WTC11 (cell line): ENCODE results near the gene PKN3. TPM values are rescaled to one million over a fixed set of nuclear protein-coding genes. Genes with fewer than 3 reads are reported as not detected.

ENCODE experiments used
- ATAC-seq: fragments of 200-7000 bp; cut with Tn5 transposase; 2 replicates; pipeline ENCODE4 v1.10.0; 2021; ENCODE audit warnings: mild to moderate bottlenecking, moderate library complexity
- CTCF ChIA-PET: fragments of 300-600 bp; sonication (Branson Sonifier 250); formaldehyde crosslinking; loops from one replicate; lab custom pipeline; 2021; ENCODE audit warnings: antibody characterized with exemption; lab: Charles Lee
- POLR2A ChIA-PET: fragments of 350-600 bp; sonication (Branson Sonifier 250); formaldehyde crosslinking; loops from one replicate; lab custom pipeline; 2021; ENCODE audit warnings: antibody characterized with exemption; lab: Charles Lee
- DNase-seq: peaks from one replicate; pipeline ENCODE4 v3.0.0; 2021; ENCODE audit warnings: low spot score
- H3K27ac Mint-ChIP-seq: 2 replicates; pipeline ENCODE4 v1.8.0; 2021; ENCODE audit warnings: mixed read lengths
- H3K27me3 Mint-ChIP-seq: 2 replicates; pipeline ENCODE4 v1.8.0; 2021; ENCODE audit warnings: low read depth, mild to moderate bottlenecking, moderate library complexity, mixed read lengths
- H3K36me3 Mint-ChIP-seq: 2 replicates; pipeline ENCODE4 v1.8.0; 2021; ENCODE audit warnings: mixed read lengths
- H3K4me1 Mint-ChIP-seq: 2 replicates; pipeline ENCODE4 v1.8.0; 2022; ENCODE audit warnings: mixed read lengths
- H3K4me3 Mint-ChIP-seq: 2 replicates; pipeline ENCODE4 v1.8.0; 2021; ENCODE audit warnings: mild to moderate bottlenecking, moderate library complexity, mixed read lengths
- H3K9me3 Mint-ChIP-seq: 2 replicates; pipeline ENCODE4 v1.8.0; 2021; ENCODE audit warnings: mixed read lengths
- ATF3 ChIP-seq: sonication (generic); formaldehyde crosslinking; conservative IDR thresholded peaks from 2 replicates; pipeline ENCODE4 v1.8.1; 2022; ENCODE audit warnings: mild to moderate bottlenecking, missing genetic modification reagents
- CBFB ChIP-seq: sonication (generic); formaldehyde crosslinking; IDR thresholded peaks from 2 replicates; pipeline ENCODE4 v1.8.1; 2022; ENCODE audit warnings: mild to moderate bottlenecking, low read depth, missing genetic modification reagents
- CDX4 ChIP-seq: fragments of 250-450 bp; sonication (Bioruptor Pico); IDR thresholded peaks from 2 replicates; pipeline ENCODE4 v1.9.0; 2021; ENCODE audit warnings: moderate library complexity, mild to moderate bottlenecking, inconsistent platforms, borderline replicate concordance
- CREM ChIP-seq: sonication (generic); formaldehyde crosslinking; IDR thresholded peaks from 2 replicates; pipeline ENCODE4 v1.8.1; 2022; ENCODE audit warnings: mild to moderate bottlenecking, missing genetic modification reagents, moderate library complexity
- E2F5 ChIP-seq: sonication (generic); formaldehyde crosslinking; IDR thresholded peaks from 2 replicates; pipeline ENCODE4 v1.8.1; 2022; ENCODE audit warnings: mild to moderate bottlenecking, moderate library complexity, missing genetic modification reagents
- ELF4 ChIP-seq: sonication (generic); formaldehyde crosslinking; IDR thresholded peaks from 2 replicates; pipeline ENCODE4 v1.8.1; 2022; ENCODE audit warnings: low read depth, mild to moderate bottlenecking, moderate library complexity, missing genetic modification reagents
- EMX1 ChIP-seq: fragments of 250-450 bp; sonication (Bioruptor Pico); IDR thresholded peaks from 2 replicates; pipeline ENCODE4 v1.8.0; 2021; ENCODE audit warnings: mild to moderate bottlenecking
- ERG ChIP-seq: fragments of 250-450 bp; sonication (Bioruptor Pico); IDR thresholded peaks from 2 replicates; pipeline ENCODE4 v1.8.0; 2021; ENCODE audit warnings: mild to moderate bottlenecking
- ETV6 ChIP-seq: sonication (generic); formaldehyde crosslinking; IDR thresholded peaks from 2 replicates; pipeline ENCODE4 v1.8.1; 2022; ENCODE audit warnings: mild to moderate bottlenecking, missing genetic modification reagents
- GABPB1 ChIP-seq: sonication (generic); formaldehyde crosslinking; IDR thresholded peaks from 2 replicates; pipeline ENCODE4 v1.8.1; 2023; ENCODE audit warnings: mild to moderate bottlenecking, missing genetic modification reagents
- IRF1 ChIP-seq: sonication (generic); formaldehyde crosslinking; IDR thresholded peaks from 2 replicates; pipeline ENCODE4 v1.8.0; 2023; ENCODE audit warnings: missing genetic modification reagents
- IRF2 ChIP-seq: sonication (generic); formaldehyde crosslinking; IDR thresholded peaks from 2 replicates; pipeline ENCODE4 v1.8.0; 2022; ENCODE audit warnings: low read depth, missing genetic modification reagents, borderline replicate concordance
- JUN ChIP-seq: sonication (generic); formaldehyde crosslinking; IDR thresholded peaks from 2 replicates; pipeline ENCODE4 v1.8.0; 2023; ENCODE audit warnings: mild to moderate bottlenecking, missing genetic modification reagents
- NFYB ChIP-seq: sonication (generic); formaldehyde crosslinking; conservative IDR thresholded peaks from 2 replicates; pipeline ENCODE4 v1.8.0; 2022; ENCODE audit warnings: low read depth, missing genetic modification reagents
- PRRX2 ChIP-seq: fragments of 250-450 bp; sonication (Bioruptor Pico); IDR thresholded peaks from 2 replicates; pipeline ENCODE4 v1.8.0; 2021; ENCODE audit warnings: mild to moderate bottlenecking
- RORB ChIP-seq: fragments of 250-450 bp; sonication (Bioruptor Pico); IDR thresholded peaks from 2 replicates; pipeline ENCODE4 v1.9.0; 2021; ENCODE audit warnings: mild to moderate bottlenecking
- SMAD3 ChIP-seq: sonication (generic); formaldehyde crosslinking; IDR thresholded peaks from 2 replicates; pipeline ENCODE4 v1.8.0; 2022; ENCODE audit warnings: missing genetic modification reagents, mild to moderate bottlenecking, borderline replicate concordance
- SMAD4 ChIP-seq: sonication (generic); formaldehyde crosslinking; IDR thresholded peaks from 2 replicates; pipeline ENCODE4 v1.8.0; 2022; ENCODE audit warnings: mild to moderate bottlenecking, missing genetic modification reagents
- SOX15 ChIP-seq: fragments of 250-450 bp; sonication (Bioruptor Pico); IDR thresholded peaks from 2 replicates; pipeline ENCODE4 v1.9.0; 2021; ENCODE audit warnings: mild to moderate bottlenecking
- TEAD4 ChIP-seq: sonication (generic); formaldehyde crosslinking; IDR thresholded peaks from 2 replicates; pipeline ENCODE4 v1.8.0; 2022; ENCODE audit warnings: mild to moderate bottlenecking, missing genetic modification reagents
- ZBTB21 ChIP-seq: sonication (generic); formaldehyde crosslinking; IDR thresholded peaks from 2 replicates; pipeline ENCODE4 v1.8.1; 2023; ENCODE audit warnings: mild to moderate bottlenecking, missing genetic modification reagents, borderline replicate concordance
- ZNF138 ChIP-seq: sonication (generic); formaldehyde crosslinking; conservative IDR thresholded peaks from 2 replicates; pipeline ENCODE4 v1.8.1; 2022; ENCODE audit warnings: mild to moderate bottlenecking, moderate library complexity, missing genetic modification reagents
- ZNF263 ChIP-seq: sonication (generic); formaldehyde crosslinking; IDR thresholded peaks from 2 replicates; pipeline ENCODE4 v1.8.1; 2022; ENCODE audit warnings: low read depth, mild to moderate bottlenecking, moderate library complexity, missing genetic modification reagents
- ZNF425 ChIP-seq: fragments of 250-450 bp; sonication (Bioruptor Pico); conservative IDR thresholded peaks from 2 replicates; pipeline ENCODE4 v1.9.0; 2021; ENCODE audit warnings: mild to moderate bottlenecking
- ZNF512 ChIP-seq: sonication (generic); formaldehyde crosslinking; IDR thresholded peaks from 2 replicates; pipeline ENCODE4 v1.8.1; 2022; ENCODE audit warnings: missing genetic modification reagents, borderline replicate concordance
- ZSCAN18 ChIP-seq: fragments of 250-450 bp; sonication (Bioruptor Pico); IDR thresholded peaks from 2 replicates; pipeline ENCODE4 v2.1.2; 2022; ENCODE audit warnings: mild to moderate bottlenecking, moderate library complexity
- total RNA-seq: library from RNA; stranded (reverse); gene quantifications from 3 replicates; pipeline ENCODE4 v1.2.3, GENCODE V29; 2021

PKN3 gene
- total RNA-seq, 1 experiment from 2014 or later, result 24.1 TPM

GRCh38 chr9:128684065-128684324 is 18.3 kb upstream of the PKN3 start (continued):
- no peak for TF ChIP-seq ZSCAN18 (CRISPR knock-in tag)
- TF ChIP-seq E2F5, result 0 out of 2 replicates have a peak, but pooled peaks have one; percentile 42
- no peak for TF ChIP-seq CREM
- peak; percentile 3; the same call in 1 of the 2 replicates for TF ChIP-seq NFYB
- TF ChIP-seq ZBTB21 (CRISPR knock-in tag), result no peak
- no peak for TF ChIP-seq ZNF425 (CRISPR knock-in tag)
- TF ChIP-seq SOX15, result no peak
- peak; percentile 11; the same call in 1 of the 2 replicates for TF ChIP-seq JUN
- no peak for TF ChIP-seq ELF4 (CRISPR knock-in tag)
- no peak for TF ChIP-seq IRF1 (CRISPR knock-in tag)
- no peak for TF ChIP-seq ZNF138 (CRISPR knock-in tag)
- no peak for TF ChIP-seq ZNF512 (CRISPR knock-in tag)
- TF ChIP-seq CDX4 (CRISPR knock-in tag), result no peak
- no peak for TF ChIP-seq PRRX2 (CRISPR knock-in tag)
- TF ChIP-seq TEAD4, result no peak

- Mint-ChIP-seq H3K4me1 (peaks cover 44% of the 10 kb centered on the region), H3K4me3 (peak overlapping the region; percentile 96), H3K27ac (peak overlapping the region; percentile 97), H3K9me3 (peaks cover 8% of the 10 kb centered on the region), H3K27me3 (no peaks in the 10 kb centered on the region; the same call in 1 of the 2 replicates), H3K36me3 (peaks cover 25% of the 10 kb centered on the region)
- ChIA-PET CTCF (interaction anchor here (0.8 to 3.4 kb wide), 6 partner anchors 18 to 264 kb away, joined by 3 to 19 read pairs (median 6); partner anchors contain the start of genes CERCAM, ENDOG and PKN3), POLR2A (interaction anchor here (0.8 to 1.7 kb wide), 5 partner anchors 14 to 49 kb away, joined by 3 to 7 read pairs (median 4); partner anchors contain the start of genes PKN3 and ZDHHC12)
- ATAC-seq (peak; percentile 23), DNase-seq (peak; percentile 81)
- TF ChIP-seq GABPB1, result 0 out of 2 replicates have a peak, but pooled peaks have one; percentile 15
- peak; percentile 23; the same call in 1 of the 2 replicates for TF ChIP-seq ETV6 (CRISPR knock-in tag)
- no peak for TF ChIP-seq JUN
- TF ChIP-seq ERG (CRISPR knock-in tag), result no peak
- TF ChIP-seq SMAD3 (CRISPR knock-in tag), result no peak
- no peak for TF ChIP-seq EMX1 (CRISPR knock-in tag)
- TF ChIP-seq CBFB (CRISPR knock-in tag), result no peak
- TF ChIP-seq ZNF138 (CRISPR knock-in tag), result no peak
- no peak for TF ChIP-seq RORB (CRISPR knock-in tag)
- no peak for TF ChIP-seq IRF2 (CRISPR knock-in tag)
- TF ChIP-seq SMAD4 (CRISPR knock-in tag), result no peak
- TF ChIP-seq E2F5, result no peak
- TF ChIP-seq ATF3 (CRISPR knock-in tag), result no peak
- 0 out of 2 replicates have a peak, but pooled peaks have one; percentile 27 for TF ChIP-seq ZNF263 (CRISPR knock-in tag)
Measured at GRCh38 chr9:128684325-128685199, 17.7 kb upstream of the PKN3 start.
